GM12878 (cell line): ENCODE data around the gene DMXL2. TPM values are rescaled to one million over a fixed set of nuclear protein-coding genes. Genes with fewer than 3 reads are reported as not detected.

Experiments used
- ATAC-seq: fragments of 200-7000 bp; cut with Tn5 transposase; 3 replicates; pipeline ENCODE4 v1.9.1; 2020; ENCODE audit warnings: mild to moderate bottlenecking, moderate library complexity
- BruUV-seq: library from RNA; stranded (reverse); fragments of 400-500 nt; replicated peaks from 2 replicates; lab custom pipeline; 2021; lab: Mats Ljungman, UMichigan
- CTCF ChIA-PET: fragments of 300-600 bp; sonication (Branson Sonifier 250); formaldehyde crosslinking; extraction: SDS; loops from one replicate; lab custom pipeline; 2021; ENCODE audit warnings: inconsistent platforms; lab: Yijun Ruan, JAX
- POLR2A ChIA-PET: fragments of 350-600 bp; formaldehyde crosslinking; extraction: SDS; loops from one replicate; lab custom pipeline; 2021; ENCODE audit warnings: inconsistent platforms; lab: Charles Lee
- RAD21 ChIA-PET: fragments of 300-600 bp; sonication (Branson Sonifier 250); formaldehyde crosslinking; loops from one replicate; lab custom pipeline; 2023; ENCODE audit warnings: antibody characterized with exemption; ENCODE audit not compliant: unreplicated experiment; lab: Charles Lee
- SMC1A ChIA-PET: fragments of 300-600 bp; sonication (Branson Sonifier 250); formaldehyde crosslinking; loops from one replicate; lab custom pipeline; 2023; ENCODE audit not compliant: unreplicated experiment, uncharacterized antibody; lab: Charles Lee
- DNase-seq: peaks from one replicate; pipeline ENCODE4 v3.0.0-alpha.2; 2011; ENCODE audit warnings: low read depth, low spot score
- FAIRE-seq: peaks from 3 replicates; lab custom pipeline; 2011; peaks lifted over from hg19 to GRCh38; lab: Jason Lieb, UNC
- H2AFZ ChIP-seq: 2 replicates; pipeline ENCODE4 v1.6.0; 2011; ENCODE audit warnings: low read depth, low read length, control low read depth; ENCODE audit not compliant: control insufficient read depth
- H3K27ac ChIP-seq: 2 replicates; pipeline ENCODE4 v1.5.1; 2011; ENCODE audit warnings: control low read depth; ENCODE audit not compliant: control insufficient read depth, insufficient read depth
- H3K27me3 ChIP-seq, 2 experiments: replicated peaks in 1 of 2; 2 replicates each; pipeline versions ENCODE4 v1.6.0 to v1.6.1; 2011; ENCODE audit warnings: low read length in 1 of 2; ENCODE audit not compliant: control insufficient read depth in 2 of 2, insufficient read depth in 2 of 2
- H3K36me3 ChIP-seq, 2 experiments: 2 replicates each; pipeline ENCODE4 v1.5.1; 2011; ENCODE audit warnings: low read length in 1 of 2; ENCODE audit not compliant: control insufficient read depth in 2 of 2, insufficient read depth in 2 of 2
- H3K4me1 ChIP-seq: 2 replicates; pipeline ENCODE4 v1.6.1; 2011; ENCODE audit warnings: mild to moderate bottlenecking, low read length, moderate library complexity, mixed read lengths; ENCODE audit not compliant: control insufficient read depth, insufficient read depth
- H3K4me2 ChIP-seq: 2 replicates; pipeline ENCODE4 v1.6.0; 2011; ENCODE audit warnings: control low read depth; ENCODE audit not compliant: control insufficient read depth, insufficient read depth
- H3K4me3 ChIP-seq: fragments of 200-600 bp; sonication (generic); 2 replicates; pipeline ENCODE4 v1.5.1; 2016
- H3K79me2 ChIP-seq: 2 replicates; pipeline ENCODE4 v1.6.0; 2011; ENCODE audit warnings: low read length; ENCODE audit not compliant: control insufficient read depth, insufficient read depth
- H3K9ac ChIP-seq: 2 replicates; pipeline ENCODE4 v1.8.0; 2011; ENCODE audit warnings: low read length, control low read depth, mixed read lengths; ENCODE audit not compliant: control insufficient read depth, insufficient read depth
- H3K9me3 ChIP-seq: replicated peaks from 3 replicates; pipeline ENCODE4 v1.5.1; 2011; ENCODE audit warnings: mild to moderate bottlenecking, low read length; ENCODE audit not compliant: control insufficient read depth, insufficient read depth
- H4K20me1 ChIP-seq: 2 replicates; pipeline ENCODE4 v1.6.0; 2011; ENCODE audit not compliant: control insufficient read depth, insufficient read depth
- HDGF ChIP-seq: fragments of 450-650 bp; IDR thresholded peaks from 2 replicates; pipeline ENCODE4 v1.6.1; 2016; ENCODE audit warnings: antibody characterized with exemption
- HSF1 ChIP-seq: fragments of 150-350 bp; IDR thresholded peaks from 2 replicates; pipeline ENCODE4 v1.6.1; 2014; ENCODE audit warnings: mild to moderate bottlenecking, low read depth, low read length
- MXI1 ChIP-seq: fragments of 150-350 bp; IDR thresholded peaks from 2 replicates; pipeline ENCODE4 v1.6.1; 2011; ENCODE audit warnings: low read depth, mild to moderate bottlenecking, inconsistent platforms, low read length, improper control_type of control experiment
- NFIC ChIP-seq: IDR thresholded peaks from 2 replicates; pipeline ENCODE4 v1.6.1; 2012; ENCODE audit warnings: low read depth, mild to moderate bottlenecking, inconsistent platforms, low read length, moderate library complexity
- RAD51 ChIP-seq: fragments of 450-650 bp; IDR thresholded peaks from 2 replicates; pipeline ENCODE4 v1.6.1; 2016; ENCODE audit warnings: moderate library complexity, mild to moderate bottlenecking, inconsistent platforms
- RUNX3 ChIP-seq: IDR thresholded peaks from 2 replicates; pipeline ENCODE4 v1.6.1; 2012; ENCODE audit warnings: low read length, inconsistent platforms
- SPI1 ChIP-seq: IDR thresholded peaks from 2 replicates; pipeline ENCODE4 v1.6.1; 2011; ENCODE audit warnings: low read depth, mild to moderate bottlenecking, low read length, moderate library complexity, borderline replicate concordance; ENCODE audit not compliant: insufficient read depth
- WGBS: methylation state at CpG from one replicate; pipeline ENCODE4 v1.1.6; 2016; ENCODE audit warnings: low lambda C conversion rate; ENCODE audit not compliant: insufficient replicate concordance, insufficient coverage; ENCODE audit errors: missing lambda C conversion rate; 5-methylcytosine and 5-hydroxymethylcytosine counted together
- in situ Hi-C: fragments of 300-500 bp; cut with MboI; formaldehyde crosslinking; loops from 9 replicates; pipeline ENCODE4 v1.14.3; 2018; ENCODE audit warnings: mixed read lengths
- intact Hi-C: fragments of 100-400 bp; cut with micrococcal nuclease; formaldehyde crosslinking; loops from one replicate; pipeline ENCODE4 v1.14.2; 2022; ENCODE audit not compliant: unreplicated experiment
- polyA plus RNA-seq, 11 experiments: library from polyadenylated mRNA; depleted of rRNA in 4 of 11; unstranded in 6 of 11; stranded (reverse) in 5 of 11; fragments of >200 nt; fragmentation: Nextera tagmentation in 4 of 11; fragmentation: Illumina TruSeq in 1 of 11; extraction: Ambion mirVana in 4 of 11; extraction: Trizol in 1 of 11; gene quantifications; 1 replicate in 1 of 11; 2 replicates in 10 of 11; pipeline versions ENCODE4 v1.2.1 to v1.2.3, GENCODE V29; 2011 to 2016; ENCODE audit warnings: inconsistent platforms in 2 of 11, missing spikeins in 2 of 11, low read depth in 1 of 11
- total RNA-seq, 4 experiments: library from RNA; depleted of rRNA in 3 of 4; stranded (reverse); fragments of >200 nt in 3 of 4; fragmentation: Illumina TruSeq in 1 of 4; extraction: Trizol in 1 of 4; gene quantifications; 2 replicates each; pipeline versions ENCODE4 v1.2.1 to v1.2.3, GENCODE V29; 2013 to 2021
- TF ChIP-seq, protein P1 (sequence below): fragments of 450-650 bp; IDR thresholded peaks from 2 replicates; pipeline ENCODE4 v1.6.1; 2018; ENCODE audit warnings: borderline replicate concordance, mild to moderate bottlenecking; ENCODE audit not compliant: partially characterized antibody

DMXL2 gene
- total and polyA plus RNA-seq, 10 of the 15 experiments (the other 5 are each of a cell fraction or from before 2014, with no cell fraction given) = 8.5 to 32.1 (median 22.0) TPM

DNA sequence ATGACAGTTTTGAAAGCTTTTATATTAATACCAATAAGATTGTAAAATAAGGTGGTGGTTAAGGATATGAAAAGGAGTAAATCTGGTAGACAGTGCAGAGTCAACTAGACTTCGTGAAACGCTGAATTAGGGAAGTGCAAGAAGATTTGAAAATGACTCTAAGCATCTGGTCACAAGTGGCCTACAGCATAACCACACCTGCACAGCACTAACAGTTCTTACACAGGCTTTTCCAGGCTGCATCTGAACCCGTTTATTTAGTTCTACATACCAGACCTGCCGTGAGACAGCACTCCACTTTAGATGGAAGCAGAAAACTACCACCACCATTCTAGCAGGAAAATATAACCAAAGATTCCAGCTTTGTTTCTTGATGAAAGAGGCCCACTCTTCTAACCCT is 1.9 kb downstream of the DMXL2 start:
- CTCF ChIA-PET = interaction anchor here (0.5 to 3.4 kb wide), 10 partner anchors 10 to 607 kb away, joined by 3 to 35 read pairs (median 4); no protein-coding TSS in a partner anchor
- 57% methylated on average over 4 of the region's 4 CpGs for WGBS

GRCh38 chr15:51620122-51620521 is 2.4 kb downstream of the DMXL2 start:
- ChIA-PET RAD21 (interaction anchor here (0.6 to 4.2 kb wide), 7 partner anchors 9 to 156 kb away, joined by 3 to 21 read pairs (median 4); no protein-coding TSS in a partner anchor), SMC1A (interaction anchor here (1.0 to 4.2 kb wide), 13 partner anchors 9 to 156 kb away, joined by 3 to 18 read pairs (median 5); no protein-coding TSS in a partner anchor)
- no peak overlapping the region for H3K9ac ChIP-seq

More for the DNA sequence above, 1.9 kb downstream of the DMXL2 start:
- Histone ChIP-seq H3K9ac (no peak overlapping the region; the same call in 1 of the 2 replicates), H4K20me1 (no peaks in the 10 kb centered on the region), H3K4me1 (peaks cover 24% of the 10 kb centered on the region), H3K4me3 (peak overlapping the region; percentile 75), H3K79me2 (peaks cover 5% of the 10 kb centered on the region), H3K4me2 (peak overlapping the region; percentile 94), H3K27me3 (no peaks in the 10 kb centered on the region), H3K27ac (peak overlapping the region; percentile 9; the same call in 1 of the 2 replicates), H2AFZ (peak overlapping the region; percentile 7; the same call in 1 of the 2 replicates), H3K36me3 (no peaks in the 10 kb centered on the region), H3K9me3 (no peaks in the 10 kb centered on the region)
- peak; percentile 9 for ATAC-seq
- in situ Hi-C loops (no loop called here), intact Hi-C loops (loop anchor here (2.0 to 10.0 kb wide), 2 partner anchors 84 to 114 kb away; partner anchors contain the start of gene LYSMD2)
- TF ChIP-seq RUNX3 (peak; percentile 57), NFIC (no peak), SPI1 (peak; percentile 89)
- DNase-seq = no peak
- FAIRE-seq = no peak
- no TSS peak for BruUV-seq
- SMC1A ChIA-PET = interaction anchor here (0.7 to 4.2 kb wide), 15 partner anchors 10 to 457 kb away, joined by 3 to 18 read pairs (median 3); no protein-coding TSS in a partner anchor
- RAD21 ChIA-PET = interaction anchor here (1.0 to 4.2 kb wide), 6 partner anchors 31 to 156 kb away, joined by 3 to 21 read pairs (median 8); no protein-coding TSS in a partner anchor
- POLR2A ChIA-PET = interaction anchor here (0.7 to 2.6 kb wide), 4 partner anchors 10 to 116 kb away, joined by 3 to 11 read pairs (median 4); partner anchors contain the start of gene LYSMD2

More at GRCh38 chr15:51620122-51620521, 2.4 kb downstream of the DMXL2 start:
- no peak overlapping the region for H2AFZ ChIP-seq
- H3K4me3 ChIP-seq = no peak overlapping the region; the same call in 1 of the 2 replicates
- peaks cover 21% of the 10 kb centered on the region for H3K4me1 ChIP-seq
- DNase-seq (no peak), FAIRE-seq (no peak), ATAC-seq (no peak)
- in situ Hi-C loops = no loop called here
- peak overlapping the region; percentile 94 for H3K4me2 ChIP-seq
- H3K27me3 ChIP-seq = no peaks in the 10 kb centered on the region
- BruUV-seq = no TSS peak
- H4K20me1 ChIP-seq = no peaks in the 10 kb centered on the region
- ChIA-PET CTCF (interaction anchor here (0.5 to 3.4 kb wide), 6 partner anchors 9 to 594 kb away, joined by 3 to 35 read pairs (median 6); no protein-coding TSS in a partner anchor), POLR2A (interaction anchor here (1.2 kb wide), 1 partner anchor 116 kb away, joined by 3 read pairs; no protein-coding TSS in a partner anchor)
- H3K36me3 ChIP-seq = no peaks in the 10 kb centered on the region
- H3K9me3 ChIP-seq = no peaks in the 10 kb centered on the region
- intact Hi-C loops = loop anchor here (2.0 to 10.0 kb wide), 2 partner anchors 83 to 115 kb away; partner anchors contain the start of gene LYSMD2
- H3K27ac ChIP-seq = no peak overlapping the region
- TF ChIP-seq HDGF (no peak), RAD51 (no peak), MXI1 (no peak), HSF1 (no peak)
- TF ChIP-seq, protein P1, sequence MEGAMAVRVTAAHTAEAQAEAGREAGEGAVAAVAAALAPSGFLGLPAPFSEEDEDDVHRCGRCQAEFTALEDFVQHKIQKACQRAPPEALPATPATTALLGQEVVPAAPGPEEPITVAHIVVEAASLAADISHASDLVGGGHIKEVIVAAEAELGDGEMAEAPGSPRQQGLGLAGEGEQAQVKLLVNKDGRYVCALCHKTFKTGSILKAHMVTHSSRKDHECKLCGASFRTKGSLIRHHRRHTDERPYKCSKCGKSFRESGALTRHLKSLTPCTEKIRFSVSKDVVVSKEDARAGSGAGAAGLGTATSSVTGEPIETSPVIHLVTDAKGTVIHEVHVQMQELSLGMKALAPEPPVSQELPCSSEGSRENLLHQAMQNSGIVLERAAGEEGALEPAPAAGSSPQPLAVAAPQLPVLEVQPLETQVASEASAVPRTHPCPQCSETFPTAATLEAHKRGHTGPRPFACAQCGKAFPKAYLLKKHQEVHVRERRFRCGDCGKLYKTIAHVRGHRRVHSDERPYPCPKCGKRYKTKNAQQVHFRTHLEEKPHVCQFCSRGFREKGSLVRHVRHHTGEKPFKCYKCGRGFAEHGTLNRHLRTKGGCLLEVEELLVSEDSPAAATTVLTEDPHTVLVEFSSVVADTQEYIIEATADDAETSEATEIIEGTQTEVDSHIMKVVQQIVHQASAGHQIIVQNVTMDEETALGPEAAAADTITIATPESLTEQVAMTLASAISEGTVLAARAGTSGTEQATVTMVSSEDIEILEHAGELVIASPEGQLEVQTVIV = no peak
- WGBS = 76% methylated on average over 3 of the region's 3 CpGs
- peaks cover 5% of the 10 kb centered on the region for H3K79me2 ChIP-seq
